B cell (primary cell): ENCODE results near the gene PARD3. TPM values are rescaled to one million over a fixed set of nuclear protein-coding genes. Genes with fewer than 3 reads are reported as not detected.

Experiments used
- ATAC-seq: fragments of 200-7000 bp; cut with Tn5 transposase; one replicate; pipeline ENCODE4 v1.10.0; 2021; ENCODE audit warnings: low read depth, mild to moderate bottlenecking, moderate number of reproducible peaks, moderate library complexity
- CTCF ChIA-PET: fragments of 350-600 bp; sonication (Branson Sonifier 250); formaldehyde crosslinking; loops from one replicate; lab custom pipeline; 2021; ENCODE audit warnings: antibody characterized with exemption, inconsistent platforms; lab: Charles Lee
- POLR2A ChIA-PET: fragments of 350-600 bp; sonication (Branson Sonifier 250); formaldehyde crosslinking; loops from one replicate; lab custom pipeline; 2021; ENCODE audit warnings: antibody characterized with exemption; lab: Charles Lee
- DNase-seq: peaks from one replicate; pipeline ENCODE4 v3.0.0; 2013
- H2AFZ ChIP-seq: 2 replicates; pipeline ENCODE4 v1.6.1; 2012; ENCODE audit warnings: mild to moderate bottlenecking, low read depth, low read length; ENCODE audit not compliant: insufficient read depth, poor library complexity, severe bottlenecking
- H3K27ac ChIP-seq, 2 donors: 1 replicate in 1 of 2; 2 replicates in 1 of 2; pipeline ENCODE4 v1.5.1; 2012 to 2013; ENCODE audit warnings: low read length in 2 of 2, mild to moderate bottlenecking in 2 of 2, moderate library complexity in 1 of 2
- H3K27me3 ChIP-seq, 4 experiments: fragments of 200-600 bp in 1 of 4; sonication (generic) in 1 of 4; replicated peaks in 1 of 4; 1 replicate in 2 of 4; 2 replicates in 2 of 4; pipeline versions ENCODE4 v1.6.1 to v1.7.0; 2013 to 2016; ENCODE audit warnings: low read length in 3 of 4, mild to moderate bottlenecking in 2 of 4, mixed read lengths in 1 of 4, moderate library complexity in 1 of 4; ENCODE audit not compliant: insufficient read depth in 4 of 4, control insufficient read depth in 3 of 4; ENCODE audit errors: control extremely low read depth in 1 of 4
- H3K36me3 ChIP-seq, 2 experiments: replicated peaks in 1 of 2; 1 replicate in 1 of 2; 2 replicates in 1 of 2; pipeline versions ENCODE4 v1.6.1 to v1.7.1; 2013; ENCODE audit warnings: low read length in 1 of 2; ENCODE audit not compliant: insufficient read depth in 2 of 2, control insufficient read depth in 1 of 2; ENCODE audit errors: control extremely low read depth in 1 of 2, extremely low read depth in 1 of 2
- H3K4me1 ChIP-seq, 2 donors: fragments of 200-600 bp in 1 of 2; sonication (generic) in 1 of 2; 1 replicate in 1 of 2; 2 replicates in 1 of 2; pipeline versions ENCODE4 v1.5.1 to v1.6.1; 2013 to 2017; ENCODE audit warnings: low read length in 2 of 2; ENCODE audit not compliant: control insufficient read depth in 2 of 2, insufficient read depth in 2 of 2
- H3K4me2 ChIP-seq: replicated peaks from 2 replicates; pipeline ENCODE3; 2012; ENCODE audit warnings: mild to moderate bottlenecking, low read depth, low read length; ENCODE audit not compliant: poor library complexity, severe bottlenecking
- H3K4me3 ChIP-seq, 5 experiments: fragments of 200-600 bp in 1 of 5; sonication (generic) in 1 of 5; 1 replicate in 3 of 5; 2 replicates in 2 of 5; pipeline versions ENCODE4 v1.5.1 to v1.7.0; 2011 to 2016; ENCODE audit warnings: low read length in 4 of 5, mild to moderate bottlenecking in 4 of 5, low read depth in 2 of 5, control low read depth in 1 of 5, moderate library complexity in 1 of 5; ENCODE audit not compliant: insufficient read depth in 1 of 5; ENCODE audit errors: control extremely low read depth in 1 of 5, extremely low read depth in 1 of 5
- H3K79me2 ChIP-seq: fragments of 200-600 bp; sonication (generic); one replicate; pipeline ENCODE4 v1.6.0; 2016; ENCODE audit warnings: low read length; ENCODE audit not compliant: control insufficient read depth, insufficient read depth
- H3K9ac ChIP-seq: fragments of 200-600 bp; sonication (generic); 2 replicates; pipeline ENCODE4 v1.6.1; 2017; ENCODE audit warnings: mild to moderate bottlenecking, low read length, moderate library complexity
- H3K9me3 ChIP-seq, 3 donors: one replicate each; pipeline versions ENCODE4 v1.6.1 to v1.7.1; 2013; ENCODE audit warnings: low read length in 2 of 3; ENCODE audit not compliant: control insufficient read depth in 2 of 3, insufficient read depth in 1 of 3; ENCODE audit errors: control extremely low read depth in 1 of 3
- H4K20me1 ChIP-seq: 2 replicates; pipeline ENCODE4 v1.6.0; 2012; ENCODE audit warnings: mild to moderate bottlenecking, low read length; ENCODE audit not compliant: insufficient read depth, control insufficient read depth, poor library complexity, severe bottlenecking
- H3K27ac Mint-ChIP-seq: one replicate; pipeline ENCODE4 v1.8.0; 2021; ENCODE audit warnings: mixed read lengths
- H3K27me3 Mint-ChIP-seq: one replicate; pipeline ENCODE4 v1.8.0; 2021; ENCODE audit warnings: mixed read lengths
- H3K4me1 Mint-ChIP-seq: one replicate; pipeline ENCODE4 v1.8.0; 2021; ENCODE audit warnings: mixed read lengths
- H3K4me3 Mint-ChIP-seq: one replicate; pipeline ENCODE4 v1.8.0; 2021; ENCODE audit warnings: mixed read lengths
- H3K9me3 Mint-ChIP-seq: one replicate; pipeline ENCODE4 v1.8.0; 2022; ENCODE audit warnings: mixed read lengths; ENCODE audit not compliant: insufficient read depth
- CTCF ChIP-seq: fragments of 200-600 bp; IDR thresholded peaks from one replicate; pipeline ENCODE4 v1.8.0; 2022; ENCODE audit warnings: antibody characterized with exemption, mild to moderate bottlenecking
- EZH2 ChIP-seq: IDR thresholded peaks from 2 replicates; pipeline ENCODE4 v1.6.1; 2012; ENCODE audit warnings: borderline replicate concordance, low read depth, mild to moderate bottlenecking, moderate library complexity, low read length; ENCODE audit not compliant: insufficient read depth, poor library complexity, severe bottlenecking
- WGBS: methylation state at CpG from one replicate; pipeline ENCODE4 v1.1.5; 2013; ENCODE audit warnings: missing lambda C conversion rate; ENCODE audit not compliant: insufficient coverage; 5-methylcytosine and 5-hydroxymethylcytosine counted together
- intact Hi-C: fragments of 100-400 bp; cut with micrococcal nuclease; formaldehyde crosslinking; loops from one replicate; pipeline ENCODE4 v1.10.0; 2022
- polyA plus RNA-seq: library from polyadenylated mRNA; depleted of rRNA; stranded (reverse); fragments of >200 nt; gene quantifications from 2 replicates; pipeline ENCODE4 v1.2.3, GENCODE V29; 2012
- total RNA-seq, 2 donors: library from RNA; stranded (reverse); fragments of 120-200 nt in 1 of 2; gene quantifications; 1 replicate in 1 of 2; 2 replicates in 1 of 2; pipeline versions ENCODE4 v1.2.3 to v1.2.4, GENCODE V29; 2013 to 2022

PARD3 gene
- total and polyA plus RNA-seq, 2 donors (not counting 1 experiment from before 2014, with no cell fraction given) = not detected

GRCh38 chr10:34360984-34361383 is 454.1 kb downstream of the PARD3 start:
- Histone ChIP-seq H3K27ac (no peak overlapping the region), H3K4me1 (no peaks in the 10 kb centered on the region), H3K4me3 (no peak overlapping the region), H4K20me1 (no peaks in the 10 kb centered on the region), H3K4me2 (no peak overlapping the region), H3K79me2 (no peaks in the 10 kb centered on the region), H3K9me3 (no peaks in the 10 kb centered on the region), H2AFZ (no peak overlapping the region), H3K27me3 (no peaks in the 10 kb centered on the region), H3K9ac (no peak overlapping the region), H3K36me3 (no peaks in the 10 kb centered on the region)
- WGBS = 91% methylated on average over 1 of the region's 3 CpGs
- no peak for DNase-seq
- intact Hi-C loops = no loop called here
- no peak for ATAC-seq
- H3K27me3 Mint-ChIP-seq = no peaks in the 10 kb centered on the region
- no peak overlapping the region for H3K4me3 Mint-ChIP-seq
- peaks cover 2% of the 10 kb centered on the region for H3K9me3 Mint-ChIP-seq
- no peaks in the 10 kb centered on the region for H3K4me1 Mint-ChIP-seq
- ChIA-PET POLR2A (no interaction called here), CTCF (no interaction called here)
- H3K27ac Mint-ChIP-seq = no peak overlapping the region
- TF ChIP-seq CTCF (no peak), EZH2 (no peak)

GRCh38 chr10:34359435-34359813 is 455.7 kb downstream of the PARD3 start:
- Mint-ChIP-seq H3K27me3 (no peaks in the 10 kb centered on the region), H3K4me3 (no peak overlapping the region), H3K27ac (no peak overlapping the region), H3K4me1 (no peaks in the 10 kb centered on the region), H3K9me3 (peaks cover 2% of the 10 kb centered on the region)
- DNase-seq (no peak), ATAC-seq (no peak)
- POLR2A ChIA-PET = no interaction called here
- H2AFZ ChIP-seq = no peak overlapping the region
- no CpG with 5 or more reads among the region's 4 CpGs for WGBS
- TF ChIP-seq CTCF = no peak
- TF ChIP-seq EZH2 = no peak
- no peaks in the 10 kb centered on the region for H3K79me2 ChIP-seq
- intact Hi-C loops = no loop called here
- no peak overlapping the region for H3K4me3 ChIP-seq
- H4K20me1 ChIP-seq = no peaks in the 10 kb centered on the region
- H3K4me1 ChIP-seq = no peaks in the 10 kb centered on the region
- H3K9ac ChIP-seq = no peak overlapping the region
- no peaks in the 10 kb centered on the region for H3K9me3 ChIP-seq
- H3K36me3 ChIP-seq = no peaks in the 10 kb centered on the region
- H3K4me2 ChIP-seq = no peak overlapping the region
- H3K27me3 ChIP-seq = no peaks in the 10 kb centered on the region
- CTCF ChIA-PET = no interaction called here
- H3K27ac ChIP-seq = no peak overlapping the region
